GM12873 (cell line): ENCODE measurements around the gene TBC1D5.
A peak's percentile ranks its signal among the peaks of the same experiment; 100 is the strongest.

Source experiments
- TF ChIP-seq, protein P1 (sequence below): IDR thresholded peaks from 2 replicates; pipeline ENCODE4 v1.5.1; 2012; ENCODE audit warnings: low read depth, mild to moderate bottlenecking, moderate library complexity, low read length, control low read depth; ENCODE audit not compliant: insufficient read depth; ENCODE audit errors: missing control alignments

The TBC1D5 gene

DNA sequence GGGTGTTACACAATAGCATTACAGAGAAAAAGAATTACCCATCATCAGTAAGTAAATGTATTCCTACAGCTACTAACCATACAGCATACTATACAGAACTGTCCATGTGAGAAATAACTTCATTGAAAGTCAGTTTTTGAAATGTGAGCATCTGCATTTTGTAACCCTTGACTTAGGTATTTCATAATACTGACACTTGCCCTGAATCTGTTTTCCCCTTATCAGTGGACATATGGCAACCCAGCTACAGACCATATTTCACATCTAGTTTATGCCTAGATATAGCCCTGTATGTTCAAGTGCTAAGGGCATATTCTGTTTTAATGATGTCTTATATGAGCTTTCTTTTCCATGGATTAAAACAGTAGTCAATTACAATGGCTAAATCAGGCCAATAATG, 297.6 kb downstream of the TBC1D5 start:
- TF ChIP-seq, protein P1, sequence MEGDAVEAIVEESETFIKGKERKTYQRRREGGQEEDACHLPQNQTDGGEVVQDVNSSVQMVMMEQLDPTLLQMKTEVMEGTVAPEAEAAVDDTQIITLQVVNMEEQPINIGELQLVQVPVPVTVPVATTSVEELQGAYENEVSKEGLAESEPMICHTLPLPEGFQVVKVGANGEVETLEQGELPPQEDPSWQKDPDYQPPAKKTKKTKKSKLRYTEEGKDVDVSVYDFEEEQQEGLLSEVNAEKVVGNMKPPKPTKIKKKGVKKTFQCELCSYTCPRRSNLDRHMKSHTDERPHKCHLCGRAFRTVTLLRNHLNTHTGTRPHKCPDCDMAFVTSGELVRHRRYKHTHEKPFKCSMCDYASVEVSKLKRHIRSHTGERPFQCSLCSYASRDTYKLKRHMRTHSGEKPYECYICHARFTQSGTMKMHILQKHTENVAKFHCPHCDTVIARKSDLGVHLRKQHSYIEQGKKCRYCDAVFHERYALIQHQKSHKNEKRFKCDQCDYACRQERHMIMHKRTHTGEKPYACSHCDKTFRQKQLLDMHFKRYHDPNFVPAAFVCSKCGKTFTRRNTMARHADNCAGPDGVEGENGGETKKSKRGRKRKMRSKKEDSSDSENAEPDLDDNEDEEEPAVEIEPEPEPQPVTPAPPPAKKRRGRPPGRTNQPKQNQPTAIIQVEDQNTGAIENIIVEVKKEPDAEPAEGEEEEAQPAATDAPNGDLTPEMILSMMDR: no peak

DNA sequence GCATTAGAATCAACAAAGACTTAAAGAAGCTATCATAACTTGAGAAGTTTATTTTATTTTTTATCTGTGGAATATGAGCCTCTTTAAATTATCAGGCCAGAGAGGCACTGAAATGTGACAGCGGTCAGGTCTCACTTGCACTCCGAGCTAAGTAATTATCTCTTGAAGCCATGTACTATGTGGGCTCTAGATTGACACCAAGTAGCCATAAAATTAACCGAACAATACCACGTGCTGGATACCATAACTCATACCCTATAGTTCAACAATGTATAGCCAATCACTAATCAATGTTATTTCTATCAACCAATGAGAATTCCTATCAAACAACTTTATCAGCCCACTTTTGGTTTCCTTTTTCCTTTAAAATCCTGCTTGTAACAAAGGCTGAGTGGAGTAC, 299.3 kb downstream of the TBC1D5 start:
- TF ChIP-seq, protein P1: no peak

DNA sequence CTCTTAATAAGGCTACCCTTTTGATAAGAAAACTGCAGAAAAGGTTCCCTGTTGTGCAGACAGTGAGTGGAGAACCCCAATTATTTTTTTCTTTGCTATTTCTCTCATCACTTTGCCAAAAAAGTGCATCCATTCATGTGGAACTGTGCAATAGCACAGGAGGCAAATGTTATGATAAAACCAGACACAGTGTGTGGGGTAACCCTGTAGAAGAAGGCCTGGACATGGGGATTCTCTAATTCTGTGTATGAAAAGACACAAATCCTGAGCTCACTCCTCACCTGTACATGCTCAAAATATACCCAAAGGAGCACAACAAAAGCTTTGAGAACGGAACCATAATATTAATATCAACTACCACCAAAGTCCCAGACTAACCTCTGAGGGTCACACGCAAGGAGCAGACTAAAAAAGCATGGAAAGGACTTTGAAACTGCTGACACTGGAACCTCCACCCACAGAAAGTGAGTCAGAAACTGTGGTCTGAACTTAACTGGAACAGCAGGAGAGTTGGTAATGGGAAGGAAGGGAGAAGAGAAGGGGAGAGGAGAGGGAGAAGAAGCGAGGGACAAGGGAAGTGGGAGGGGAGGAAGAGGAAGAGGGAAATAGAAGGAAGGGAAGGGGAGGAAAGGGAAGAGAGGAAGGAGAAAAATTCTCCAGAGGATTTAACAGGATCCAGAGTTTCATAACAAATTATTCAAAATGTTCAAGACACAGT, 299.9 kb downstream of the TBC1D5 start:
- TF ChIP-seq, protein P1: no peak

DNA sequence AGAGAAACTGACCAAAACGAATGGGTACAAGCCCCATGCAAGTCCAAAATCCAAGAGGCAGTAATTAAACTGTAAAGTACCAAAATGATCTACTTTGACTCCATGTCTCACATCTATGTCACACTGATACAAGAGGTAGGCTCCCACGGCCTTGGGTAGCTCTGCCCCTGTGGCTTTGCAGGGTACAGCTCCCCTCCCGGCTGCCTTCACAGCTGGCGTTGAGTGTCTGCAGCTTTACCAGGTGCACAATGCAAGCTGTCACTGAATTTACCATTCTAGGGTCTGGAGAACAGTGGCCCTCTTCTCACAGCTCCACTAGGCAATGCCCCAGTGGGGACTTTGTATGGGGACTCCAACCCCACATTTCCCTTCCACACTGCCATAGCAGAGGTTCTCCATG, 308.6 kb downstream of the TBC1D5 start:
- TF ChIP-seq, protein P1: no peak

DNA sequence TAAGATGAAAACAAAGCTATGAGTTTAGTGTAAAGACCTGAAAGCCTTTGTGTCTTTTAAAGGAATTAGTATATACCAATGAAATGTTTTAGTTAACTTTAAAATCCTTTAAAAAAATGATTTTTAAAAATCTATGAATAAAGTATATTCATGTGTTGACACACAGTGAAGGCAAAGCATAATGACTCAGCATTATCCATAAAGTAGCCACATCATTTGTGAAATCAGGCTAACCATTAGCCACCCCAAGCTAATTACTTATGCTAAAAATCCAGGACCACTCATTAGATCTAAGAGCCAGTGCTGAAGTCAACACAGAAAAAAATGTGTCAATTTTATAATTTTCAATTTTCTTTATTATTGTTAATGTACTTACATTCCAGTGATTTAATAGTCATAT, 310.2 kb downstream of the TBC1D5 start:
- TF ChIP-seq, protein P1: no peak

DNA sequence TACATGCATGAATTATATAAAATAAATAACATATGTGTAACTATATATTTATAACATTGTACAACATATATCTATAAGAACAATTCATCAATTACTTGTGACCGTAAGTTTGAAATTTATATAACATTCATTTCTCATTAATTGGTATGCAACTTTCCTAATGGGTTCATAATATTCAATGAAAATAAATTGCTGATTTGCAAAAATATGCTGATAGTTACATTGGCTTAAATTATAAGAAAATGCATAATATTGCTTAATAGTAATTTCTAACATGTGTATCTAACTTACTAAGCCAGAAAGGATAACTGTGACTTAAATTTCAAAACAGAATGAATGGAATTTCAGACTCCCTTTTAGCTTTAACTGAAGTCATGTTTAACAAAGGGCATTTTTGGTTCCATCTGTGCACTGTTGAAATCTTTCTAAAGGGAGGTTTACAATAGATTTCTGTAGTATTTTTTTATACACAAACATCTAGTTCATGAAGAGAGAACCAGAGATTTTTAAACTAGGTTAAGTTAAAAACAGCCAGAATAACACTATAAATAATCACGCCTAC, 310.9 kb downstream of the TBC1D5 start:
- TF ChIP-seq, protein P1: no peak

DNA sequence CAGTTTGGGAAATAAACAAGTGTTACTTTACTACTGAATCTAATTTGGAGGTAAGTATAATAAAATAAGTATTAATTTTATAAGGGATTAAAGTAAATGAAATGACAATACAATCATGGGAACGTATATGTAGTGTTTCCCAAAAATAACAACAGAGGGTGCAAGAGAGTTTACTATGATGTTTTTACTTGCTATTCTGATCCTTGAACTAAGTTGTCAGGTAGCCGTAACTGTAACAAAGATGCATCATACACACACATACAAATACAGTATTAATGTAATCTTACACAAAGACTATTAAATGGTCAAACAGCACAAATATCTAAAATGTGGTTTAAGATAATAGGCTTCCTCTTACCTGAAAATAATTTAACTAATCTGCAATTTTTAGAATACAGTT, 311.4 kb downstream of the TBC1D5 start:
- TF ChIP-seq, protein P1: peak; percentile 45
